Endodermal cell (in vitro differentiated cells): ENCODE data around the gene DLX4. TPM values are rescaled to one million over a fixed set of nuclear protein-coding genes. Genes with fewer than 3 reads are reported as not detected.

Experiments
- DNase-seq: peaks from one replicate; pipeline ENCODE4 v3.0.0-alpha.2; 2017
- H3K27ac ChIP-seq: 2 replicates; pipeline ENCODE4 v1.5.1; 2013; ENCODE audit warnings: mild to moderate bottlenecking, low read depth, low read length, moderate library complexity
- H3K27me3 ChIP-seq: 2 replicates; pipeline ENCODE4 v1.6.1; 2013; ENCODE audit warnings: mild to moderate bottlenecking, low read length, moderate library complexity; ENCODE audit not compliant: insufficient read depth, control insufficient read depth, poor library complexity, severe bottlenecking
- H3K36me3 ChIP-seq: 2 replicates; pipeline ENCODE4 v1.7.0; 2013; ENCODE audit warnings: mild to moderate bottlenecking, low read length, moderate library complexity; ENCODE audit not compliant: control insufficient read depth, insufficient read depth
- H3K4me1 ChIP-seq: one replicate; pipeline ENCODE4 v1.7.0; 2013; ENCODE audit warnings: low read length; ENCODE audit not compliant: control insufficient read depth, insufficient read depth
- H3K4me3 ChIP-seq: 2 replicates; pipeline ENCODE4 v1.5.1; 2013; ENCODE audit warnings: mild to moderate bottlenecking, low read length, moderate library complexity
- H3K9ac ChIP-seq: 2 replicates; pipeline ENCODE4 v1.6.1; 2013; ENCODE audit warnings: mild to moderate bottlenecking, low read length, moderate library complexity; ENCODE audit not compliant: poor library complexity, severe bottlenecking; ENCODE audit errors: extremely low read depth
- H3K9me3 ChIP-seq: 2 replicates; pipeline ENCODE4 v1.6.1; 2013; ENCODE audit warnings: mild to moderate bottlenecking, low read length, moderate library complexity; ENCODE audit not compliant: control insufficient read depth
- H3K27ac Mint-ChIP-seq: 2 replicates; pipeline ENCODE4 v1.8.0; 2020; ENCODE audit warnings: mixed read lengths
- H3K27me3 Mint-ChIP-seq: 2 replicates; pipeline ENCODE4 v1.8.0; 2021; ENCODE audit warnings: mild to moderate bottlenecking, mixed read lengths; ENCODE audit not compliant: insufficient read depth
- H3K36me3 Mint-ChIP-seq: 2 replicates; pipeline ENCODE4 v1.8.0; 2020; ENCODE audit warnings: low read depth, mixed read lengths
- H3K4me1 Mint-ChIP-seq: 2 replicates; pipeline ENCODE4 v1.8.0; 2020; ENCODE audit warnings: mixed read lengths
- H3K4me3 Mint-ChIP-seq: 2 replicates; pipeline ENCODE4 v1.8.0; 2020; ENCODE audit warnings: mild to moderate bottlenecking, moderate library complexity, mixed read lengths
- H3K9me3 Mint-ChIP-seq: 2 replicates; pipeline ENCODE4 v1.8.0; 2020; ENCODE audit warnings: mild to moderate bottlenecking, mixed read lengths
- CTCF ChIP-seq: fragments of 200-600 bp; sonication (generic); conservative IDR thresholded peaks from 2 replicates; pipeline ENCODE4 v1.5.0; 2021; ENCODE audit warnings: antibody characterized with exemption, mild to moderate bottlenecking
- WGBS, 2 experiments: methylation state at CpG; one replicate each; pipeline versions ENCODE4 v1.1.5 to v1.1.7; 2013; ENCODE audit warnings: missing lambda C conversion rate in 2 of 2, mixed read lengths in 1 of 2; ENCODE audit not compliant: insufficient coverage in 1 of 2, insufficient read length in 1 of 2; 5-methylcytosine and 5-hydroxymethylcytosine counted together
- total RNA-seq, 2 donors: library from RNA; stranded (reverse); fragmentation: NEBNext Ultra II Directional in 1 of 2; extraction: Animal tissue kit (Norgen Biotek cat#: 25700) in 1 of 2; gene quantifications; 2 replicates in 1 of 2; 3 replicates in 1 of 2; pipeline ENCODE4 v1.2.1, GENCODE V29; 2021

Gene DLX4
- total RNA-seq, 2 donors from 2014 or later = 1.6 to 2.1 TPM

- DNase-seq = no peak
- Histone ChIP-seq H3K4me3 (no peak overlapping the region), H3K9ac (no peak overlapping the region), H3K4me1 (peaks cover 3% of the 10 kb centered on the region), H3K27me3 (no peaks in the 10 kb centered on the region), H3K9me3 (no peaks in the 10 kb centered on the region), H3K36me3 (no peaks in the 10 kb centered on the region), H3K27ac (no peak overlapping the region)
- 95 to 100% methylated on average over 4 to 9 of the region's 9 CpGs for WGBS, 2 experiments
- Mint-ChIP-seq H3K4me3 (no peak overlapping the region), H3K27me3 (peaks cover 38% of the 10 kb centered on the region), H3K36me3 (no peaks in the 10 kb centered on the region), H3K27ac (no peak overlapping the region), H3K4me1 (peaks cover 8% of the 10 kb centered on the region), H3K9me3 (no peaks in the 10 kb centered on the region)
- no peak for TF ChIP-seq CTCF
Observed at GRCh38 chr17:49936386-49936785, 32.6 kb upstream of the DLX4 start.

- H3K4me3 Mint-ChIP-seq = no peak overlapping the region
- Histone ChIP-seq H3K9ac (no peak overlapping the region), H3K9me3 (no peaks in the 10 kb centered on the region), H3K36me3 (no peaks in the 10 kb centered on the region), H3K27me3 (no peaks in the 10 kb centered on the region), H3K27ac (no peak overlapping the region), H3K4me1 (peaks cover 7% of the 10 kb centered on the region), H3K4me3 (no peak overlapping the region)
- peaks cover 49% of the 10 kb centered on the region for H3K27me3 Mint-ChIP-seq
- 93 to 99% methylated on average over 7 of the region's 7 CpGs for WGBS, 2 experiments
- no peaks in the 10 kb centered on the region for H3K36me3 Mint-ChIP-seq
- no peak for DNase-seq
- no peaks in the 10 kb centered on the region for H3K9me3 Mint-ChIP-seq
- H3K27ac Mint-ChIP-seq = no peak overlapping the region
- H3K4me1 Mint-ChIP-seq = peaks cover 20% of the 10 kb centered on the region
- TF ChIP-seq CTCF = no peak
Observed at GRCh38 chr17:49939318-49939717, 29.7 kb upstream of the DLX4 start.

GRCh38 chr17:49941427-49941826 is 27.6 kb upstream of the DLX4 start:
- Histone ChIP-seq H3K27ac (no peak overlapping the region), H3K4me3 (no peak overlapping the region), H3K9ac (no peak overlapping the region), H3K36me3 (no peaks in the 10 kb centered on the region), H3K4me1 (peaks cover 7% of the 10 kb centered on the region), H3K27me3 (no peaks in the 10 kb centered on the region), H3K9me3 (no peaks in the 10 kb centered on the region)
- H3K27ac Mint-ChIP-seq = no peak overlapping the region
- no peak for DNase-seq
- WGBS, 2 experiments = 67 to 86% methylated on average over 1 to 10 of the region's 10 CpGs
- peaks cover 50% of the 10 kb centered on the region for H3K27me3 Mint-ChIP-seq
- no peaks in the 10 kb centered on the region for H3K9me3 Mint-ChIP-seq
- no peaks in the 10 kb centered on the region for H3K36me3 Mint-ChIP-seq
- no peak overlapping the region for H3K4me3 Mint-ChIP-seq
- peaks cover 25% of the 10 kb centered on the region for H3K4me1 Mint-ChIP-seq
- TF ChIP-seq CTCF = no peak
